K562 (cell line): ENCODE measurements around the gene PIGK. TPM values are rescaled to one million over a fixed set of nuclear protein-coding genes. Genes with fewer than 3 reads are reported as not detected.

ENCODE experiments used
- ATAC-seq: fragments of 200-7000 bp; cut with Tn5 transposase; 3 replicates; pipeline ENCODE4 v1.9.1; 2020; ENCODE audit warnings: moderate library complexity
- BruUV-seq: library from RNA; stranded (reverse); fragments of 400-500 nt; replicated peaks from 2 replicates; lab custom pipeline; 2021; lab: Mats Ljungman, UMichigan
- CTCF ChIA-PET: fragments of 300-600 bp; formaldehyde crosslinking; extraction: SDS; loops from one replicate; lab custom pipeline; 2021; ENCODE audit warnings: low intra/inter-chr PET ratio; lab: Yijun Ruan, JAX
- POLR2A ChIA-PET: fragments of 300-600, 350-650 bp; sonication (Branson Sonifier 250); formaldehyde crosslinking; extraction: SDS; loops from one replicate; lab custom pipeline; 2021; ENCODE audit warnings: antibody characterized with exemption, inconsistent platforms; lab: Yijun Ruan, JAX
- DNase-seq, 4 experiments: peaks; one replicate each; pipeline versions ENCODE4 v3.0.0 to v3.0.0-alpha.2; 2011 to 2018; ENCODE audit warnings: low spot score in 3 of 4, mixed read lengths in 3 of 4; ENCODE audit errors: extremely low read depth in 1 of 4
- FAIRE-seq: peaks from 2 replicates; lab custom pipeline; 2011; peaks lifted over from hg19 to GRCh38; lab: Jason Lieb, UNC
- H2AFZ ChIP-seq: 2 replicates; pipeline ENCODE4 v1.6.0; 2011; ENCODE audit warnings: low read depth, low read length, control low read depth, inconsistent platforms
- H3K27ac ChIP-seq: fragments of 200-600 bp; 3 replicates; pipeline ENCODE4 v1.8.0; 2011; ENCODE audit warnings: low read depth, mild to moderate bottlenecking, control low read depth, inconsistent platforms, low read length, moderate library complexity, mixed read lengths; ENCODE audit errors: extremely low read depth
- H3K27me3 ChIP-seq, 2 experiments: fragments of 300-600 bp in 1 of 2; 2 replicates in 1 of 2; 3 replicates in 1 of 2; pipeline versions ENCODE4 v1.6.0 to v1.8.0; 2011; ENCODE audit warnings: inconsistent platforms in 2 of 2, low read length in 2 of 2, mild to moderate bottlenecking in 1 of 2, mixed read lengths in 1 of 2, moderate library complexity in 1 of 2; ENCODE audit not compliant: control insufficient read depth in 2 of 2, insufficient read depth in 2 of 2
- H3K36me3 ChIP-seq: fragments of 300-600 bp; 3 replicates; pipeline ENCODE4 v1.8.0; 2011; ENCODE audit warnings: mild to moderate bottlenecking, low read length, inconsistent platforms; ENCODE audit not compliant: control insufficient read depth, insufficient read depth
- H3K4me1 ChIP-seq, 2 experiments: fragments of 200-600 bp in 1 of 2; replicated peaks in 1 of 2; 2 replicates in 1 of 2; 3 replicates in 1 of 2; pipeline versions ENCODE4 v1.5.1 to v1.8.0; 2011; ENCODE audit warnings: inconsistent platforms in 2 of 2, low read length in 2 of 2, mild to moderate bottlenecking in 1 of 2, mixed read lengths in 1 of 2, moderate library complexity in 1 of 2; ENCODE audit not compliant: control insufficient read depth in 2 of 2, insufficient read depth in 2 of 2
- H3K4me2 ChIP-seq: 2 replicates; pipeline ENCODE4 v1.6.1; 2011; ENCODE audit warnings: low read length, control low read depth, inconsistent platforms, mixed read lengths; ENCODE audit not compliant: insufficient read depth
- H3K4me3 ChIP-seq: fragments of 200-600 bp; sonication (generic), shearing (Covaris generic); 2 replicates; pipeline ENCODE4 v1.5.1; 2016; ENCODE audit warnings: control low read depth, inconsistent platforms
- H3K79me2 ChIP-seq: fragments of 200-600 bp; 3 replicates; pipeline ENCODE4 v1.8.0; 2011; ENCODE audit warnings: low read length, inconsistent platforms; ENCODE audit not compliant: control insufficient read depth, insufficient read depth
- H3K9ac ChIP-seq, 2 experiments: 2 replicates each; pipeline versions ENCODE4 v1.6.0 to v1.6.1; 2011; ENCODE audit warnings: low read depth in 2 of 2, low read length in 2 of 2, control low read depth in 1 of 2, inconsistent platforms in 1 of 2, mild to moderate bottlenecking in 1 of 2, mixed read lengths in 1 of 2; ENCODE audit not compliant: insufficient read depth in 1 of 2
- H3K9me1 ChIP-seq: one replicate; pipeline ENCODE4 v1.6.0; 2011; ENCODE audit warnings: inconsistent platforms, mild to moderate bottlenecking, low read length, moderate library complexity; ENCODE audit not compliant: control insufficient read depth, insufficient read depth
- H3K9me3 ChIP-seq: replicated peaks from 2 replicates; pipeline ENCODE4 v1.5.1; 2011; ENCODE audit warnings: low read depth, low read length, inconsistent platforms; ENCODE audit not compliant: control insufficient read depth, insufficient read depth
- H4K20me1 ChIP-seq: replicated peaks from 2 replicates; pipeline ENCODE4 v1.6.1; 2011; ENCODE audit warnings: low read length, inconsistent platforms, mixed read lengths; ENCODE audit not compliant: control insufficient read depth, insufficient read depth
- CHD7 ChIP-seq: fragments of 200-600 bp; sonication (generic); IDR thresholded peaks from one replicate; pipeline ENCODE4 v1.6.1; 2012; ENCODE audit warnings: mild to moderate bottlenecking, low read depth, low read length, inconsistent platforms
- CTCFL ChIP-seq: IDR thresholded peaks from 2 replicates; pipeline ENCODE4 v1.6.1; 2011; ENCODE audit warnings: borderline replicate concordance, low read depth, mild to moderate bottlenecking, moderate library complexity, low read length; ENCODE audit not compliant: insufficient read depth, poor library complexity, severe bottlenecking
- SUPT5H ChIP-seq: fragments of 450-650 bp; IDR thresholded peaks from 2 replicates; pipeline ENCODE4 v1.6.1; 2016
- WGBS: fragments of 100-300 bp; shearing (Covaris generic); methylation state at CpG from one replicate; pipeline ENCODE4 v1.1.6; 2016; ENCODE audit warnings: low coverage, mixed read lengths; ENCODE audit not compliant: insufficient coverage; ENCODE audit errors: missing lambda C conversion rate; 5-methylcytosine and 5-hydroxymethylcytosine counted together
- in situ Hi-C: fragments of 300-500 bp; cut with MboI; formaldehyde crosslinking; loops from 4 replicates; pipeline ENCODE4 v1.15.0; 2018; ENCODE audit warnings: inconsistent platforms, mixed read lengths
- intact Hi-C: fragments of 100-400 bp; cut with micrococcal nuclease; formaldehyde crosslinking; loops from 2 replicates; pipeline ENCODE4 v1.14.2; 2022
- polyA plus RNA-seq, 8 experiments: library from polyadenylated mRNA; depleted of rRNA in 4 of 8; stranded (reverse) in 5 of 8; unstranded in 3 of 8; fragments of >200 nt; fragmentation: Nextera tagmentation in 2 of 8; fragmentation: Illumina TruSeq in 1 of 8; extraction: Ambion mirVana in 2 of 8; extraction: Trizol in 1 of 8; gene quantifications; 2 replicates each; pipeline versions ENCODE4 v1.2.1 to v1.2.3, GENCODE V29; 2011 to 2014; ENCODE audit warnings: inconsistent platforms in 1 of 8, missing spikeins in 1 of 8
- total RNA-seq, 7 experiments: library from RNA; depleted of rRNA in 6 of 7; stranded (reverse); fragments of >200 nt in 6 of 7; fragmentation: Illumina TruSeq in 2 of 7; extraction: Trizol in 2 of 7; gene quantifications; 2 replicates each; pipeline versions ENCODE4 v1.2.1 to v1.2.3, GENCODE V29; 2011 to 2021; ENCODE audit warnings: low replicate concordance in 1 of 7

The PIGK gene
- total and polyA plus RNA-seq, 9 of the 15 experiments (the other 6 are each of a cell fraction or from before 2014, with no cell fraction given), result 15.7 to 59.5 (median 29.9) TPM

- 6% methylated on average over 4 of the region's 4 CpGs for WGBS
- ATAC-seq (no peak), FAIRE-seq (no peak), DNase-seq (no peak)
- POLR2A ChIA-PET, result no interaction called here
- CTCF ChIA-PET, result no interaction called here
- BruUV-seq, result no TSS peak
- Histone ChIP-seq H3K79me2 (no peaks in the 10 kb centered on the region), H4K20me1 (no peaks in the 10 kb centered on the region), H3K4me2 (no peak overlapping the region), H3K27me3 (no peaks in the 10 kb centered on the region; a peak in 1 of 5 replicates), H3K4me1 (no peaks in the 10 kb centered on the region), H2AFZ (no peak overlapping the region), H3K36me3 (no peaks in the 10 kb centered on the region), H3K9me3 (no peaks in the 10 kb centered on the region), H3K9me1 (no peaks in the 10 kb centered on the region), H3K27ac (no peak overlapping the region), H3K4me3 (no peak overlapping the region), H3K9ac (no peak overlapping the region)
- in situ Hi-C loops, result no loop called here
- intact Hi-C loops, result no loop called here
- no peak for TF ChIP-seq CTCFL
- no peak for TF ChIP-seq CHD7
- no peak for TF ChIP-seq SUPT5H
Measured at GRCh38 chr1:77063118-77063517, 156.1 kb downstream of the PIGK start.
